ENCODE measurements around the gene SH3BP1. TPM values are rescaled to one million over a fixed set of nuclear protein-coding genes. Genes with fewer than 3 reads are reported as not detected.

Gene SH3BP1
- polyA plus RNA-seq, 2 of the 4 experiments (the other 2 are of a cell fraction) = 1.8 to 2.7 TPM

GRCh38 chr22:37696657-37697537 lies 57.4 kb downstream of the SH3BP1 start, which contains the start of gene TRIOBP:
Gene TRIOBP (plus strand): TSS chr22:37697048. CDS start chr22:37701366, 4,318 bp downstream.
- ATAC-seq (peak; percentile 96 to 99), DNase-seq (ENCODE audit: low read depth in 1 of 2, low spot score in 1 of 2) (peak; percentile 77 to 87), FAIRE-seq (no peak)
- H3K4me2 ChIP-seq = peak within 1 kb of the TSS; percentile 55
- CTCF ChIA-PET = interaction anchor here (0.7 to 3.9 kb wide), 10 partner anchors 15 to 98 kb away, joined by 3 to 12 read pairs (median 3); partner anchors contain the start of gene PDXP
- TF ChIP-seq USF2 (IDR thresholded peaks at IDR 0.05) = no peak
- TF ChIP-seq RAD21 (conservative IDR thresholded peaks at IDR 0.05 in 1 of 2, IDR thresholded peaks at IDR 0.05 in 1 of 2) = peak in 1 of 2 experiments; percentile 6; a peak in 1 of 5 replicates
- no peak for TF ChIP-seq E2F6 (IDR thresholded peaks at IDR 0.05; ENCODE audit: borderline replicate concordance, low read depth)
- 0 out of 2 replicates have a peak, but pooled peaks have one; percentile 4 for TF ChIP-seq BHLHE40 (IDR thresholded peaks at IDR 0.05; ENCODE audit: low read depth, low read length)
- TF ChIP-seq EP300 (IDR thresholded peaks at IDR 0.05) = no peak
- no peak for TF ChIP-seq RFX5 (IDR thresholded peaks at IDR 0.05)
- no peak for TF ChIP-seq FOSL2 (IDR thresholded peaks at IDR 0.05)
- peak; percentile 13; the same call in 1 of the 2 replicates for TF ChIP-seq FOSL2 (CRISPR knock-in tag; IDR thresholded peaks at IDR 0.05)
- no peak for TF ChIP-seq KDM5A (IDR thresholded peaks at IDR 0.05)
- WGBS (ENCODE audit: missing lambda C conversion rate) = 50% methylated on average over 23 of the region's 39 CpGs
- no peaks in the 10 kb centered on the region for H3K9me3 ChIP-seq
- peaks cover 6% of the 10 kb centered on the region; the same call in 1 of the 3 replicates for H3K4me1 ChIP-seq
- no peak within 1 kb of the TSS for H3K4me3 ChIP-seq
- POLR2A ChIA-PET = interaction anchor here (1.6 kb wide), 1 partner anchor 11 kb away, joined by 3 read pairs; the partner anchor contains the start of gene NOL12
- peak within 1 kb of the TSS in 1 of 2 experiments; percentile 54; a peak in 2 of 6 replicates for H3K27ac ChIP-seq

GRCh38 chr22:37697538-37697835 lies 58.0 kb downstream of the SH3BP1 start:
- 76% methylated on average over 3 of the region's 3 CpGs for WGBS (ENCODE audit: missing lambda C conversion rate)
- ChIA-PET CTCF (interaction anchor here (0.8 to 3.9 kb wide), 7 partner anchors 14 to 97 kb away, joined by 3 to 12 read pairs (median 4); no protein-coding TSS in a partner anchor), POLR2A (no interaction called here)
- Histone ChIP-seq H3K4me2 (no peak overlapping the region), H3K4me3 (no peak overlapping the region), H3K9me3 (no peaks in the 10 kb centered on the region), H3K4me1 (peaks cover 6% of the 10 kb centered on the region; the same call in 1 of the 3 replicates), H3K27ac (peak overlapping the region in 1 of 2 experiments; percentile 54; a peak in 2 of 6 replicates)
- TF ChIP-seq POLR2A (IDR thresholded peaks at IDR 0.05; ENCODE audit: low read length) (no peak), ELK1 (IDR thresholded peaks at IDR 0.05; ENCODE audit: low read depth, low read length) (no peak), E2F6 (IDR thresholded peaks at IDR 0.05; ENCODE audit: borderline replicate concordance, low read depth) (no peak), FOSL2 (IDR thresholded peaks at IDR 0.05) (no peak), FOSL2 (CRISPR knock-in tag; IDR thresholded peaks at IDR 0.05) (no peak), RARB (CRISPR knock-in tag; IDR thresholded peaks at IDR 0.05) (no peak), POLR2AphosphoS2 (conservative IDR thresholded peaks at IDR 0.05; ENCODE audit: low read length) (no peak), BHLHE40 (IDR thresholded peaks at IDR 0.05; ENCODE audit: low read depth, low read length) (no peak), ESRRA (IDR thresholded peaks at IDR 0.05; ENCODE audit: borderline replicate concordance, low read length) (no peak), CHD4 (IDR thresholded peaks at IDR 0.05; ENCODE audit: borderline replicate concordance) (no peak), PHF8 (IDR thresholded peaks at IDR 0.05; ENCODE audit: borderline replicate concordance, low read depth) (no peak), REST (IDR thresholded peaks at IDR 0.05) (no peak), KDM1A (IDR thresholded peaks at IDR 0.05; ENCODE audit: low read depth) (no peak), FOXS1 (CRISPR knock-in tag; IDR thresholded peaks at IDR 0.05) (no peak), ZC3H11A (IDR thresholded peaks at IDR 0.05) (no peak), MAX (IDR thresholded peaks at IDR 0.05) (no peak), ZFP36 (IDR thresholded peaks at IDR 0.05; ENCODE audit: borderline replicate concordance, partially characterized antibody) (no peak), HDAC2 (IDR thresholded peaks at IDR 0.05) (no peak), NFE2L2 (conservative IDR thresholded peaks at IDR 0.05; ENCODE audit: low read length) (no peak), HOXA7 (CRISPR knock-in tag; IDR thresholded peaks at IDR 0.05) (no peak)
- no peak for DNase-seq (ENCODE audit: low read depth in 1 of 2, low spot score in 1 of 2)
- no peak for FAIRE-seq
- peak in 1 of 2 experiments; percentile 26; a peak in 1 of 6 replicates for ATAC-seq
